Breast epithelium (tissue), 4 donors: ENCODE measurements around the gene CROCC2. TPM values are rescaled to one million over a fixed set of nuclear protein-coding genes. Genes with fewer than 3 reads are reported as not detected.
A peak's percentile ranks its signal among the peaks of the same experiment; 100 is the strongest.

ENCODE experiments used
- DNase-seq, 2 donors: peaks; one replicate each; pipeline ENCODE4 v3.0.0-alpha.2; 2019; ENCODE audit warnings: low spot score in 2 of 2
- H3K27ac ChIP-seq, 2 donors: fragments of 200-600 bp; sonication (generic) in 1 of 2; one replicate each; pipeline ENCODE4 v1.5.1; 2016 to 2019; ENCODE audit warnings: mild to moderate bottlenecking in 1 of 2
- H3K27me3 ChIP-seq, 2 donors: fragments of 200-600 bp; sonication (generic) in 1 of 2; one replicate each; pipeline versions ENCODE4 v1.5.1 to v1.6.0; 2017 to 2019; ENCODE audit warnings: control low read depth in 1 of 2, mild to moderate bottlenecking in 1 of 2
- H3K36me3 ChIP-seq: fragments of 200-600 bp; one replicate; pipeline ENCODE4 v1.5.1; 2019
- H3K4me1 ChIP-seq, 2 donors: fragments of 200-600 bp; sonication (generic); one replicate each; pipeline ENCODE4 v1.5.1; 2016 to 2019; ENCODE audit warnings: control low read depth in 1 of 2
- H3K4me3 ChIP-seq, 3 donors: fragments of 200-600 bp; sonication (generic); 1 replicate in 2 of 3; 2 replicates in 1 of 3; pipeline ENCODE4 v1.5.1; 2016 to 2019; ENCODE audit warnings: mild to moderate bottlenecking in 3 of 3, moderate library complexity in 2 of 3
- H3K9me3 ChIP-seq, 2 donors: fragments of 200-600 bp; sonication (generic) in 1 of 2; one replicate each; pipeline ENCODE4 v1.5.1; 2016 to 2019; ENCODE audit warnings: control low read depth in 1 of 2
- CTCF ChIP-seq, 3 donors: fragments of 450-650 bp; IDR thresholded peaks; one replicate each; pipeline ENCODE4 v1.5.1; 2016 to 2017; ENCODE audit warnings: antibody characterized with exemption in 3 of 3, mild to moderate bottlenecking in 3 of 3, moderate library complexity in 3 of 3
- POLR2A ChIP-seq: fragments of 450-650 bp; IDR thresholded peaks from one replicate; pipeline ENCODE4 v1.6.1; 2016; ENCODE audit warnings: antibody characterized with exemption, mild to moderate bottlenecking, moderate library complexity
- POLR2AphosphoS5 ChIP-seq, 3 donors: sonication (generic); formaldehyde crosslinking; IDR thresholded peaks; one replicate each; pipeline ENCODE4 v1.6.1; 2017; ENCODE audit warnings: antibody characterized with exemption in 3 of 3
- intact Hi-C: fragments of 100-400 bp; cut with DNase I; formaldehyde crosslinking; loops from one replicate; pipeline ENCODE4 v1.15.1; 2023; ENCODE audit warnings: low total_unique reads
- total RNA-seq, 3 donors: library from RNA; depleted of rRNA; stranded (reverse); fragments of >200 nt; gene quantifications; one replicate each; pipeline ENCODE4 v1.1.0, GENCODE V29; 2016

The CROCC2 gene
- total RNA-seq, 3 donors from 2014 or later: 0.33 TPM; not detected in 2

DNA sequence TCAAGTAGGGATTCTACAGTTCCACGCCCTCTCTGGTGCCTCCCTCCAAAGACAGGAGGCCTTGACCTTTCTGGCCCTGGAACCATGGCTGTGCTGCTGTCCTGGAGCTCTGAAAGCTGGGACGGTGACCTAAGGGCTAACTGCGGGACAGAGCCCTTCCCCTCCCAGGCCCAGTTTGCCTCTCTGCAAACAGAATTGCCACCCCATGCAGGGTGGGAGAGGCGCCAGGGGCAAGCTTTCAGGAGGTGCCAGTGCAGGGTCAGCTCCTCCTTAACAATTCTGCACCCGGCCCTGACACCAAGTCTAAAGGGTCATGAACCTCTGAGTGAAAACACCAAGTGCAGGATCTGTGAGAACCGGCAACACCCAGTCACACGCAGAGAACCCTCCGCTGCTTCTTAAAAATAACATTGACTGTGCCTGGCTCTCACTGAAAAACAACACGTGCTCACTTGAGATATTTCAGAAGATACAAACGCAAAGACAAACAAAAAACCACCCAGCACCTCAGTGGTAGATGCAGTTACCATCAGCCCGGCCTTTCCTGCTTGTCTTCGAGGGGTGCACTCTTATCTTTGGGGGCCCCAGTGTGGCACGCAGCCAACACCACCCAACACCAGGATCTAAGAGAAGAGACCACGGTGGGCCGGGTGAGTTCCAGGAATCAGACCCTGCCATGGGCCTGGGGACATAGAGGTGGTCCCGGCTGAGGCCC lies 91.2 kb downstream of the CROCC2 start:
- no peaks in the 10 kb centered on the region for H3K9me3 ChIP-seq
- H3K27me3 ChIP-seq: no peaks in the 10 kb centered on the region
- H3K27ac ChIP-seq: peak overlapping the region; percentile 82 to 92
- peak; percentile 21 to 50 for DNase-seq
- H3K4me1 ChIP-seq: peaks cover 12 to 19% of the 10 kb centered on the region in 2 donors
- H3K36me3 ChIP-seq: no peaks in the 10 kb centered on the region
- TF ChIP-seq CTCF (IDR thresholded peaks at IDR 0.05): no peak
- TF ChIP-seq POLR2A: no peak
- no peak for TF ChIP-seq POLR2AphosphoS5 (IDR thresholded peaks at IDR 0.05)
- intact Hi-C loops: loop anchor here (10.0 kb wide), 1 partner anchor 82 kb away; no protein-coding TSS in a partner anchor
- peak overlapping the region; percentile 67 to 97 (median 76) for H3K4me3 ChIP-seq

- TF ChIP-seq POLR2A: peak; percentile 35
- TF ChIP-seq CTCF (IDR thresholded peaks at IDR 0.05): no peak
- TF ChIP-seq POLR2AphosphoS5 (IDR thresholded peaks at IDR 0.05): peak; percentile 18 to 57 (median 25)
- Histone ChIP-seq H3K9me3 (peaks cover 0 to 3% of the 10 kb centered on the region in 2 donors), H3K27ac (peak within 1 kb of the TSS; percentile 82 to 92), H3K4me1 (peaks cover 8 to 17% of the 10 kb centered on the region in 2 donors), H3K4me3 (peak within 1 kb of the TSS; percentile 67 to 97 (median 76)), H3K36me3 (no peaks in the 10 kb centered on the region), H3K27me3 (no peaks in the 10 kb centered on the region)
- peak; percentile 75 to 87 for DNase-seq
- intact Hi-C loops: loop anchor here (10.0 kb wide), 1 partner anchor 83 kb away; no protein-coding TSS in a partner anchor
Measured at GRCh38 chr2:240997856-240998705, 91.9 kb downstream of the CROCC2 start, which contains the start of gene SNED1. Gene SNED1 (plus strand): TSS chr2:240998618. CDS start chr2:240998838, 220 bp downstream.

GRCh38 chr2:240998706-240998994 lies 92.5 kb downstream of the CROCC2 start:
- Histone ChIP-seq H3K27me3 (no peaks in the 10 kb centered on the region), H3K36me3 (no peaks in the 10 kb centered on the region), H3K9me3 (peaks cover 5 to 9% of the 10 kb centered on the region in 2 donors), H3K4me1 (peaks cover 8 to 17% of the 10 kb centered on the region in 2 donors), H3K27ac (peak overlapping the region; percentile 69 to 92), H3K4me3 (peak overlapping the region; percentile 67 to 97 (median 76))
- intact Hi-C loops: loop anchor here (10.0 kb wide), 1 partner anchor 84 kb away; no protein-coding TSS in a partner anchor
- no peak for DNase-seq
- TF ChIP-seq POLR2A: no peak
- TF ChIP-seq CTCF (IDR thresholded peaks at IDR 0.05): no peak
- no peak for TF ChIP-seq POLR2AphosphoS5 (IDR thresholded peaks at IDR 0.05)

GRCh38 chr2:240998995-240999791 lies 93.1 kb downstream of the CROCC2 start:
- Histone ChIP-seq H3K27ac (peak overlapping the region; percentile 69 to 92), H3K4me3 (peak overlapping the region; percentile 67 to 97 (median 76)), H3K36me3 (no peaks in the 10 kb centered on the region), H3K4me1 (peaks cover 8 to 17% of the 10 kb centered on the region in 2 donors), H3K27me3 (no peaks in the 10 kb centered on the region), H3K9me3 (peaks cover 10 to 14% of the 10 kb centered on the region in 2 donors)
- DNase-seq: peak; percentile 17 to 49
- TF ChIP-seq POLR2A (no peak), CTCF (IDR thresholded peaks at IDR 0.05) (no peak)
- intact Hi-C loops: loop anchor here (10.0 kb wide), 1 partner anchor 84 kb away; no protein-coding TSS in a partner anchor
